HG03571 (cell line): ENCODE results near the gene IL17RA.

Source experiments
- ATAC-seq: cut with Tn5 transposase; IDR thresholded peaks from one replicate; pipeline ENCODE4 v1.9.1; 2021; ENCODE audit not compliant: unreplicated experiment

The IL17RA gene, protein sequence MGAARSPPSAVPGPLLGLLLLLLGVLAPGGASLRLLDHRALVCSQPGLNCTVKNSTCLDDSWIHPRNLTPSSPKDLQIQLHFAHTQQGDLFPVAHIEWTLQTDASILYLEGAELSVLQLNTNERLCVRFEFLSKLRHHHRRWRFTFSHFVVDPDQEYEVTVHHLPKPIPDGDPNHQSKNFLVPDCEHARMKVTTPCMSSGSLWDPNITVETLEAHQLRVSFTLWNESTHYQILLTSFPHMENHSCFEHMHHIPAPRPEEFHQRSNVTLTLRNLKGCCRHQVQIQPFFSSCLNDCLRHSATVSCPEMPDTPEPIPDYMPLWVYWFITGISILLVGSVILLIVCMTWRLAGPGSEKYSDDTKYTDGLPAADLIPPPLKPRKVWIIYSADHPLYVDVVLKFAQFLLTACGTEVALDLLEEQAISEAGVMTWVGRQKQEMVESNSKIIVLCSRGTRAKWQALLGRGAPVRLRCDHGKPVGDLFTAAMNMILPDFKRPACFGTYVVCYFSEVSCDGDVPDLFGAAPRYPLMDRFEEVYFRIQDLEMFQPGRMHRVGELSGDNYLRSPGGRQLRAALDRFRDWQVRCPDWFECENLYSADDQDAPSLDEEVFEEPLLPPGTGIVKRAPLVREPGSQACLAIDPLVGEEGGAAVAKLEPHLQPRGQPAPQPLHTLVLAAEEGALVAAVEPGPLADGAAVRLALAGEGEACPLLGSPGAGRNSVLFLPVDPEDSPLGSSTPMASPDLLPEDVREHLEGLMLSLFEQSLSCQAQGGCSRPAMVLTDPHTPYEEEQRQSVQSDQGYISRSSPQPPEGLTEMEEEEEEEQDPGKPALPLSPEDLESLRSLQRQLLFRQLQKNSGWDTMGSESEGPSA

DNA sequence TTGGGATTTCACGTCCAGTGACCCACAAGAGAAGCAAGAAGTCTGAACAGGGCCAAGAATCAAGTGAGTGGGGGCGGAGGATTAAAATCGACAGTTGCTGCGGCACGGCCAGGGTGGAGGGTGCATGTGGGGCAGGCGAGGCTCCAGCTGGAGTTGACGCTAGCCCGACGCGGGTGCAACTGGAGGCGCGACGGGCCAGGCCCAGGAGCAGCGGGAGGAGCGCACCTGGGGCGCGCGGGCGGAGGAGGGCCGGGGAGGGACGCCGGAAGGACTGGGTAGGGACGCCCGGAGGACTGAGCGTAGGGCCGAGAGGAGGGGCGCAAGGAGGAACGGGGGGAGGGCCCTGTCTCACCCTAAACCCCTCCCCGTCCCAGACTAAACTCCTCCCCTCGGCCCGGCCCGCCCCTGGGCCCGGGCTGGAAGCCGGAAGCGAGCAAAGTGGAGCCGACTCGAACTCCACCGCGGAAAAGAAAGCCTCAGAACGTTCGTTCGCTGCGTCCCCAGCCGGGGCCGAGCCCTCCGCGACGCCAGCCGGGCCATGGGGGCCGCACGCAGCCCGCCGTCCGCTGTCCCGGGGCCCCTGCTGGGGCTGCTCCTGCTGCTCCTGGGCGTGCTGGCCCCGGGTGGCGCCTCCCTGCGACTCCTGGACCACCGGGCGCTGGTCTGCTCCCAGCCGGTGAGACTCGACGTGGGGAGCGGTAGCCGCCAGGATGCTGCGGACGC lies at the start of gene IL17RA:
TSS of gene IL17RA (plus strand) at position 447 of the 723 bp plus-strand sequence. CDS start at position 539, 92 bp downstream.
- ATAC-seq, result peak; percentile 85

GRCh38 chr22:17035246-17035645 lies 49.6 kb upstream of the IL17RA start:
- no peak for ATAC-seq

- ATAC-seq, result peak; percentile 18
Measured at GRCh38 chr22:17035976-17036841, 48.6 kb upstream of the IL17RA start.

DNA sequence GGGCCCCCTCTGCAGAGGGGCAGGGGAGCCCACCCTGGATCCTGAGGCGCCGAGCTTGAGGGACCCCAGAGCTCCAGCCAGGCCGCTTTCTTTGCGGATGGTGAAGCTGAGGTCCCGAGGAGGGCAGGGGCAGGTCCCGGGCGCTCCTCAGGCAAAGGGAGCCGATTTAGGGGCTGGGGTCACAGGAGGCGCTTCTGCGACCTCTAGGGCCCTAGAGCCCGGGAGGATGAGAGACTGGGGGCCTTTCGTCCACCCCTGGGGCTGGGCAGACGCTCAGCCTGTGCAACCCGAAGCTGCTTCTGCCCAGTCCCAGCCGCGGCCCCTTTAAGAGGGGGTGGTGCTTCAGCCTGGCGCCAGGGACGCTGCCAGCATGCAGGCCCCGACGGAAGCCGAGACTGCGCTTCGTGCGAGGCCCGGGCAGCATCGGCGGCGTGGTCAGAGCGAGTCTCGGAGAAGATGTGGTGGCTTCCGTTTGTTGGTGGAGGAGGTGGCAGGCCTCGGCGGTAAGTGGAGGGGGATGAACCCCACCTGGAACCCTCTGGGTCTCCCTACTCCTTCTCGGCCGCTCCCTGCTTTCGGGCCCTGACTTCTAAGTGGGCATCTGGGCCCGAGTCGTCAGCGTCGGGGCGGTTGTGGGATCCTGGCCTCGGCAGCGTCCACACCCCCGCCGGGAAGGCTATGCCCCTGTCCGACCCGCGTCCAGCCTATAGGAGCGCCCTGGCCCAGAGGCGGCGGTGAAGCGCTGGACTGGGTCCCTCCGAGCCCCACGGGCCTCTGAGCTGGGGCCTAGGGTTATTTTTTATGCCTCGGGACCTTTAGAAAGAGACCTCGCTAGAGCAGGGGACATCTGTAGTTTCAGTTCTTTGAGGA lies 47.7 kb upstream of the IL17RA start:
- ATAC-seq, result peak; percentile 61

GRCh38 chr22:17043521-17043920 lies 41.3 kb upstream of the IL17RA start:
- ATAC-seq, result no peak

DNA sequence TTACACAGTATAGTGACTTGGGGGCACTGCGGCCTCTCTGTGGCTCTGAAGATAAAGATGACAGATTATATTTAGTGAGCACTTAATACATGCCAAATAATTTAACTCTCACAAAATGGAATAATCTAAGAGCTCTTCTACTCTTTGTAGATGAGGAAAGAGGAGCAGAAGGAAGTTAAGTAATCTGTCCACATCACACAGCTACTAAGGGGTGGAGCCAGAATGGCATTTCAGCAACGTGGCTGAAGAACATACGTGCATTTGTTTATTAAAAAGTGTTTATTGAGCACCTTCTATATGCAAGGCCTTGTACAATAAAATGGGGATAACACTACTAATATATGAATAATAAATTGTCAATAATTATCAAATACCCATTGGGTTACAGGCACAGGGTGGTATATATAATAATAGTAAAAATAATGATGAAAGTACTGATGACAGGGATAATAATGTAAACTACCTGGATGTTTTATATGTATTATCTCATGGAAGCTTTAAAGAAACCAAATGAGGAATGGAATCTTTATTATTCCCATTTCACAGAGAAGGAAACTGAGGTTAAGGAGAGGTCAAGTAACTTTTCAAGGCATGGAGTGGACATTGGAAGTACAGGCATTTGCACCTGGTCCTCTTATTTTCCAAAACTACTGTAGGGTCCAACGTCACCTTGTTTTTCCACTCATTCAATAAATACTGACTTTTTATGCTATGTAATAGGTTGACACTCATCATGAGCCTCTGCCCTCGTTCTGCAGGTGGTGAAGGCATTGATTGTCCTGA lies 38.0 kb upstream of the IL17RA start:
- ATAC-seq, result no peak

GRCh38 chr22:17047656-17048055 lies 37.1 kb upstream of the IL17RA start:
- no peak for ATAC-seq

GRCh38 chr22:17056058-17056457 lies 28.7 kb upstream of the IL17RA start:
- no peak for ATAC-seq

DNA sequence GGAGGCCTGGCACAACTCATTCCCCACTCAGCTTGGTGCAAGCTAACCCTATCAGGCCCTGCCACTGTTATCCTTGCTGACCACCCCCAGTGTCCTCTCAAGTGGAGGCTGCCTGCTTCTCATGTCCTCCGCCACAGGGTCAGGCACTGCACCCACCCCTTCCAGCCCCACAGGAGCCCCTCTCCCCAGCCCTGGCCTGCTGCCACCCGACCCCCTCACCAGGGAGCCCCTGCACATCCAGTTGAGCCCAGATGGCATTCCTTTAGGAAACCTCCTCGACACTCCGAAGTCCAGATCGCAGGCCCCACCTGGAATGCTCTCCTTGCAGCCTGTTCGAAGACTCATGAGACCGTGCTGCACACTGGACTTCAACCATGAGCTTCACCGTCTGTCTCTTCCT lies 28.0 kb upstream of the IL17RA start:
- ATAC-seq, result no peak

DNA sequence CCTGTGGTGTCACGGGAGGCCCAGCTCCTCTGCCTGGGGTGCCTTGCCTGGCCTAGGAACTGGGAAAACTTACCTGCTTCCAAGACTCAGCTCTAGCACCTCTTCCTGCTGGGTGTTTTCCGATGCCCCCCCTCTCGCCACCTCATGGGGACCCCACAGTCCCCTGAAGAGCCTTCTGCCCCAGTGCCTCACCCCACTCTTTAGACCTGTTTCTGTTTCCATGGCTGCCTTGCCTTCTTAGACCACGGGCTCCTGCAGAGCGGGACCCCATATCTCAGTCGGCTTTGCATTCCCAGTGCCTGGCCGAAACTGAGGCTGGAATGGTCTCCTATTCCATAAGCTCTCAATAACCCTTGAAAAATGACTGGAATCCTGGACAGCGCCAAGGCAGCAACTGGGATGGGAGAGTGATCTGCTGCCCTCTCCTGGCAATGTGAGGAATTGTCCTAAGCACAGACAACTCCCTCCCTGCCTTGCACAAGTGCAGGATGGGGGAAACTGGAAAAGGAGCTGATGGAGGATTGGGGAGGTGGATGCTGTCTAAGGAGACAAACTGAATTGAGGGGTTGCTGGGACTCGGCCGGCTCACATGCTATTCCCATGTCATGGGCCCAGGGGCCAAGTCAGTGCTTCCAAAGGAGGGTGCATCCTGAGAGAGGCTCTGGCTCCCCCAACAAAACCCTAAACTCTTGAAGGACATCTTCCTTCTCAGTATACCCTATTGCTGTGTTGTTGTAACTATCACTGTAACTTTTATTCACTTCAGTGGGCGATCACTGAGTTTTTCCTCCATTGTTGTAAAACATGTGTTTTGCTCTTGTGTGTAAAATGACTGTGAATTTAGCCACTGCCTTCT lies 26.6 kb upstream of the IL17RA start:
- no peak for ATAC-seq

DNA sequence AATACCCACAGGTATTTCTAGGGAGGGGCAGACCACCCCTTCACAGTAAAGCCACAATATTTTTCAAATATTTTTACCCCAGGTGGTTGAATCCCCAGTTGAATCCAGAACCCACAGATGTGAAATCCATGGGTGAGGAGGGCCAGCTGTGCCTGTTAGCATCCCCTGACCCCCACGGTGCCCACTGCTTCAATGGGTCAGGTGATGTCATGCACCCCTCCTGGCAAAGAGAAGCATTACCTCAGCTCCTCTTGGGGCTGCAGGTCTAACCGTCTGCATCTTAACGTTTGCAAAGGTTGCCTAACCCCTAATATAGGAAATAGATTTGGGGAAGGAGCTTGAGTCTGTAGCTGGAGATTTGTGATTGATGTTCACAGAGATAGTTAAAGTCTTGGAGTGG lies 24.7 kb upstream of the IL17RA start:
- no peak for ATAC-seq

DNA sequence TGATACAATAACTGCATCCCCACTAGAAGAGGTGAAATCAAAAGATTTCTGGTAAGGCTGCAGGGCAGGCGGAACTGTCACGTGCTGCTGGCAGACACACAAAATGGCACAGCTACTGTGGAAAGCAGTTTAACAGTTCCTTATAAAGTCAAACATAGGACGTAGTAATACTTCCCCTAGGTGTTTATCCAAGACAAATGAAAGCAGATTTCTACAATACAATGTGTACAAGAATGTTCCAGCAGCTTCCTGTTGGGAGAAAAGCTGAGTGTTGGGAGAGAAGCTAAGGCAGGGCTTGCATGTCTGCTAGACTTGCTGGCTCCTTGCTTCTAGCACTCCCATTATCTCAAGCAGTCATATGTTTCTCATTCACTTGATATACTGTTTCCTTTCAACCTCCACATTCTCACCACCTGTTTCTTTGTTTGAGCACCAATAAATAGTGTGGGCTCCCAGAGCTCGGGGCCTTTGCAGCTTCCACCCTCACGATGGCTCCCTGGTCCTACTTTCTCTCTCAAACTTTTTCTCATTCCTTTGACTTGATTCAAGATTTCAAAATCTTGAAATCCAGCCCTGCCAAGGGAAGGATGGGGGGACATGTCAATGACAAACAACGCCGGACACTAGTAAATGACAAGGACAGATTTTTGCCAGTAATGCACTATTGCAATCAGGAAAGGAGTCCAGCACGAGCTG lies 21.2 kb upstream of the IL17RA start:
- no peak for ATAC-seq

DNA sequence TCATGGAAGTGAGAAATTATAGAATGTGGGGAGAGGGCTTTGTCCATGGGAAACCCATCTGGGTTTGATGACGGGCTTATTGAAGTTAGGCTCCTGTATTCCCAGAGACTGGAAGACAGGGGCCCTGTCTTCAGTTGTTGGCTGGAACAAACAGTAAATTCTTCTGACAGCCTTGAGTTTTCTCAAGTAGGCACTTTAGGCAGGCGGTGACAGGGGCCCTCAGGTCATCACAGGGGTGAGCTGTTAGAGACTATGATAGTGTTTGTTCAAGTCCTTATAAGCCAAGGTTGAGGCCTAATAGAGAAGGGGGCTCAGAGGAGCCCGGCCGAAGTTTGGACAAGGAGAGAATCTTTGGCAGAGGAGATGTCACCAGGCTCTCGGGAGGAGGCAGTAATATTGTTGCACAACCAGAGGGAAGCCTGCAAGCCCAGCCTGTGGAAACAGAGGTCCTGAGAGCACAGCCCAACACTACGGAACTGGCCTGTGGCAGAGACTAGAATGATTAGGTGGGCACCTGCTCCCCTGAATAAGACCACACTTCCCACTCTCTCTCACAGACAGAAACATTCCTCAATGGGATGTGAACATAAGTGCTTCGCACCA lies 20.2 kb upstream of the IL17RA start:
- no peak for ATAC-seq

DNA sequence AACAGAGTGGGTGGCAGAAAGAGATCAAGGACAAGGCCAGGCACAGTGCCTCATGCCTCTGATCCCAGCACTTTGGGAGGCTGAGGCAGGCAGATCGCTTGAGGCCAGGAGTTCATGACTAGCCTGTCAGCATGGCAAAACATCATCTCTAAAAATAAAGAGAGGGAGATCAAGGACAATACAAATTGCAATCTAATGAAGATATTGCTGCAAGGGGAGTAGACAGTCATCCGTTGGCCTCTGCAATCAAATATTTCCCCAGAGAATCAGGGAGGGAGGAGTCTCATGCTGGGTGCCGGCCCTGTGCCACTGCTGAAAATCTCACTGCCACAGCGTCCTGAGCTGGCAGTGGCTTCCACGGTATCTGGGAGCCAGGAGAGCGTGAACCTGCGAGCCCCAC lies 19.4 kb upstream of the IL17RA start:
- ATAC-seq, result no peak

DNA sequence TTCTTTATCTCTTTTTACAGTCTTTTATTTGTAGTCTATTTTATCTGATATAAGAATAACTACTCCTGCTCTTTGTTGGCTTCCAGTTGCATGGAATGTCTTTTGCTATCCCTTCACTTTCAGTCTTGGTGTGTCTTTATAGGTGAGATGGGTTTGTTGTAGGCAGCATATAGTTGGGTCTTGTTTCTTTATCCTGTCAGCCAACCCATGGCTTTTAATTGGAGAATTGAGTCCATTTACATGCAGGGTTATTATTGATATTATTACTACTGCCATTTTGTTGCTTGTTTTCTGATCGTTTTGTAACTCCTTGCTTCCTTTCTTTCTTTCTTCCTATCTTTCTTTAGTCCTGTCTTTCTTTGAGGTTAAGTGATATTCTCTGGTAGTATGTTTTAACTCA lies 11.9 kb upstream of the IL17RA start:
- no peak for ATAC-seq

DNA sequence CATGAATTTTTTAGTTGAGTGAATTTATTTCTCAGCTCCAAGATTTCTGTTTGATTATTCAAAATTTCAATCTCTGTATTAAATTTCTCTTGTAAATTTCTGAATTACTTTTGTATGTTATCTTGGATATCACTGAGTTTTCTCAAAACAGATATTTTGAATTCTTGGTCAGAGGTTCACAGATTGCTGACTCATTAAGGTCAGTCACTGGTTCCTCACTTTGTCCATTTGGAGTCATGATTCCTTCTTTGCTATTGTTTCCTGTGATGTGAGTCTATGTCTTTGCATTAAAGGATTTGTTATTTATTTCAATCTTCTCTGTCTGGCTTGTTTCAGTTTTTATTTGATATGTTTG lies 10.2 kb upstream of the IL17RA start:
- no peak for ATAC-seq

- ATAC-seq, result no peak
Measured at GRCh38 chr22:17077255-17077654, 7.5 kb upstream of the IL17RA start.
